Activated naive CD8-positive, alpha-beta T cell treated with anti-CD3 and anti-CD28 coated beads, Interleukin-2, amount 50 U/mL, for 24 hours (primary cell): ENCODE results near the gene SH3GL1.
A peak's percentile ranks its signal among the peaks of the same experiment; 100 is the strongest.

Experiments
- ATAC-seq: fragments of 150-1000 bp; cut with Tn5 transposase; one replicate; pipeline ENCODE4 v1.10.0; 2021
- DNase-seq: peaks from one replicate; pipeline ENCODE4 v3.0.0; 2021
- H3K27ac Mint-ChIP-seq: one replicate; pipeline ENCODE4 v1.8.0; 2021; ENCODE audit warnings: mild to moderate bottlenecking, mixed read lengths
- H3K27me3 Mint-ChIP-seq: one replicate; pipeline ENCODE4 v1.8.0; 2021; ENCODE audit warnings: mixed read lengths
- H3K36me3 Mint-ChIP-seq: one replicate; pipeline ENCODE4 v1.8.0; 2021; ENCODE audit warnings: low read depth, mixed read lengths
- H3K4me1 Mint-ChIP-seq: one replicate; pipeline ENCODE4 v1.8.0; 2021; ENCODE audit warnings: mixed read lengths
- H3K4me3 Mint-ChIP-seq: one replicate; pipeline ENCODE4 v1.8.0; 2021; ENCODE audit warnings: mild to moderate bottlenecking, moderate library complexity, mixed read lengths
- H3K9me3 Mint-ChIP-seq: one replicate; pipeline ENCODE4 v1.8.0; 2021; ENCODE audit warnings: mixed read lengths

The SH3GL1 gene, protein sequence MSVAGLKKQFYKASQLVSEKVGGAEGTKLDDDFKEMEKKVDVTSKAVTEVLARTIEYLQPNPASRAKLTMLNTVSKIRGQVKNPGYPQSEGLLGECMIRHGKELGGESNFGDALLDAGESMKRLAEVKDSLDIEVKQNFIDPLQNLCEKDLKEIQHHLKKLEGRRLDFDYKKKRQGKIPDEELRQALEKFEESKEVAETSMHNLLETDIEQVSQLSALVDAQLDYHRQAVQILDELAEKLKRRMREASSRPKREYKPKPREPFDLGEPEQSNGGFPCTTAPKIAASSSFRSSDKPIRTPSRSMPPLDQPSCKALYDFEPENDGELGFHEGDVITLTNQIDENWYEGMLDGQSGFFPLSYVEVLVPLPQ

DNA sequence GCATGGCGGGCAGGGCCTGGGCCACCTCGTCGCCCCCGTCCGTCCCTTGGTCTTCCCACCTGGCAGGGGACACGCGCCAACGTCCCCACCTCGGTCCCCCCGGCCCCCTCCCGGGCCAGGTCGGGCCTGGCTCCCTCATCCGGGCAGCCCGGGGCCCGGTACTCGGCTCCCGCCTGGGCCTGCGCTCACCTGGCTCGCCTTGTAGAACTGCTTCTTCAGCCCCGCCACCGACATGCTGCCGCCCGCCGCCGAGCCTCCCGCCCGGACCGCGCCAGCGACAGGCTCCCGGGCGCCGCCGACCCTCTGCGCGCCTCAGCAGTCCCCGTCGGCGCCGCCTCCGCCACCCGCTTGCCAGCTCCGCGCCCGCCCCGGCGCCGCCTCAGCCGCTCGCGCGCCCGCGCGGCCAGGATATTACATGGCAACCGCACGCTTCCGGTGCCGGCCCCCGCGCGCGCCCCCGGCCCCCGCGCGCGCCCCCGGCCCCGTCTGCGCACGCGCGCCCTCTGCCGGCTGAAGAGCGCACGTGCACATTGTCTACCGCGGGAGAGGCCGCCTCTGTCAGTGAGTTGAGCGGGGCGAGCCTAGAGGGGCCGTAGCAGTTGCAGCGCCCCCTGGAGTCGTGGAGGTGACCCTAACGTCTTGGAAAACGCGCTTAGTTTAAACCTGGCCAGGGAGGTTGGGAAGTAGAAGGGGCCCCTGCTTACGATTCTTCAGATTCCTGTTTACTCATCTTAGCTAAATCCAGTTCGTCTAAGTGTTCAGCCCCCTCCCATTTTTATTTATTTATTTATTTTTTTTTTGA is at the start of gene SH3GL1:
TSS of gene SH3GL1 (minus strand) at position 413 of the 802 bp plus-strand sequence. CDS start at position 234, 179 bp downstream.
- H3K36me3 Mint-ChIP-seq, result peaks cover 28% of the 10 kb centered on the region

DNA sequence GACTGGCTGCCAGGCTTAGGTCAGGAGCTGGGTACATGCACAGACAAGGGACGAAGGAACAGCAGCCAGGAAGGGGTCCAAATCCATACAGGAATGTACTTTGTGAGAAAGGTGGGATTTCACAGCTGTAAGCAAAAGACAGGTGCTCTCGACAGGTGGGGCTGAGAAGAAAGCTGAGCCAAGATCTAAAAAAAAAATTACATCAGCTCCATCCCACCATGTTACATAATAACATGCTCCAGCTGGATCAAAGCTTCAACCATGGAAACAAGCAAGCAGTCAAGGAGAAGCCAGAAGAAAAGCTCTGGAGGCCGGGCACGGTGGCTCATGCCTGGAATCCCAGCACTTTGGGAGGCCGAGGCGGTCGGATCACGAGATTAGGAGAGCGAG is 49.3 kb upstream of the SH3GL1 start:
- H3K27me3 Mint-ChIP-seq, result no peaks in the 10 kb centered on the region
- H3K4me1 Mint-ChIP-seq, result no peaks in the 10 kb centered on the region
- H3K36me3 Mint-ChIP-seq, result peaks cover 10% of the 10 kb centered on the region
- H3K4me3 Mint-ChIP-seq, result no peak overlapping the region
- DNase-seq, result no peak
- no peak overlapping the region for H3K27ac Mint-ChIP-seq
- ATAC-seq, result no peak
- H3K9me3 Mint-ChIP-seq, result no peaks in the 10 kb centered on the region

More for the DNA sequence above, at the start of gene SH3GL1:
- DNase-seq (peak; percentile 93), ATAC-seq (peak; percentile 63)
- Mint-ChIP-seq H3K27me3 (no peaks in the 10 kb centered on the region), H3K9me3 (no peaks in the 10 kb centered on the region), H3K4me1 (peaks cover 62% of the 10 kb centered on the region), H3K4me3 (peak within 1 kb of the TSS; percentile 94), H3K27ac (peak within 1 kb of the TSS; percentile 94)

DNA sequence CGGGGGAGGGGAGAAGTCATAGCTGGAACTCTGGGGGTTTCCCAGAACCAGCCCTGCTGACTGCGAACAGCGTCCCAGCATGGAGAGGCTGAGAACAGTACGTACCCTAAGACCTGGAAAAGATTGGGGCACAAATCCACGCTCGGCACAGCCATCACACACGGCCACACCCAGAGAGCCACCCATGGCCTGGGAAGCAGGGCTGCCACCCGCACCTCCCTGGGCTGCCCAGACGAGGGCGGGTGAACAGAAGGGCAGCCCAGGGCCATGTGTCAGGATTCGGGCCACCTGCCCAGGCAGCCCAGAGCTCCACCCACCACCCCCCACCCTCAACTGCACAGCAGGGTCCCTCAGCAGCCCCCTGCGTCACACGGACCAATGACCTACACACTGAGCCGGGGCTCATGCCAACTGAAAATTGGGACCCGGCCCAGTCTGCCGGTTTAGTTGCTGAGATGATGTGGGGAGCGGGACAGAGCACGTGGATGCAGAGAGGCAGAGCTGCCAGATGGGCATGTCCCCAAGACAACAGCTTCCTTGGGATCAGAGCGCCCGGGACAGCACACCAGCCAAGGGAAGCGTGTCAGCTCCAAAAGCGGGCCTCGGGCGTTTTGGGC is 48.8 kb upstream of the SH3GL1 start:
- ATAC-seq (no peak), DNase-seq (no peak)
- no peaks in the 10 kb centered on the region for H3K9me3 Mint-ChIP-seq
- no peaks in the 10 kb centered on the region for H3K27me3 Mint-ChIP-seq
- peaks cover 10% of the 10 kb centered on the region for H3K36me3 Mint-ChIP-seq
- H3K27ac Mint-ChIP-seq, result no peak overlapping the region
- no peak overlapping the region for H3K4me3 Mint-ChIP-seq
- no peaks in the 10 kb centered on the region for H3K4me1 Mint-ChIP-seq

DNA sequence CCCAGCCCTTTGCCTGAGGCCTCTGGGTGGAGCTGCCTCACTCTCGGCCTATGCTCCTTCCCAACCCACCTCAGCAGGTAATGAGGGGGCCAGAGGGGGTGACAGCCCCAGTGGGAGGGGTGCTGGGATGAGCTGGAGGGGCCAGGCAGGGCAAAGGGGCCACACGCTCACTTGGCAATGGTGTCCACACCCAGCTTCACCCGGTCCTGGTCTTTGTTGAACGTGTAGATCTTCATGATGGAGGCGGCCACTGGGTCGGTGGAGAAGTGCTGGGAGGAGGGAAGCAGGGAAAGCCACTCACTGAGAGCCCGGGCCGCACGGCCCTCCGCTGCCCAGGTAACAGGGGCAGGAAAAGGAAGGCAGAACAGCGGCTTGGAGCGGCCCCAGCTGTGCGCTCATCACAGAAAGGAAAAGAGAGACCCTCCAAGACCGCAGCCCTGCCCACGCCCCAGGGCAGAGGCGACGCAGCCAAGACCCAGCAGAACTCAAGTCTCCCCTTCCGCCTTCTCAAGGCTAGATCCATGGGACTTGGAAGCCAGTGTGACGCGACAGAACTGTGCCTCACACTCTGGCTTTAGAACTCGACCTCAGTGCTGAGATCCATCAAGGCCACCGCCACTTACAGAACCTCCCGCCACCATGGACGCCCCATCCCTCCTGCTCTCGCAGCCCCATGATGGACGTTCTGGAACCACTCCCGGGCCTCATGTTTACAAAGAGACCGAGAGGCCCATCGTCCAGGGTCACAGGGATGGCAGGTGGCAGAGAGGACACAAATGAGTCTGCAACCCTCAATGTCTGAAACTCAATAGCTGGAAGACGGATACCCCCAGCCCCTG is 48.0 kb upstream of the SH3GL1 start:
- H3K4me1 Mint-ChIP-seq, result no peaks in the 10 kb centered on the region
- DNase-seq (no peak), ATAC-seq (no peak)
- peaks cover 10% of the 10 kb centered on the region for H3K36me3 Mint-ChIP-seq
- no peak overlapping the region for H3K27ac Mint-ChIP-seq
- no peaks in the 10 kb centered on the region for H3K27me3 Mint-ChIP-seq
- no peak overlapping the region for H3K4me3 Mint-ChIP-seq
- H3K9me3 Mint-ChIP-seq, result no peaks in the 10 kb centered on the region

DNA sequence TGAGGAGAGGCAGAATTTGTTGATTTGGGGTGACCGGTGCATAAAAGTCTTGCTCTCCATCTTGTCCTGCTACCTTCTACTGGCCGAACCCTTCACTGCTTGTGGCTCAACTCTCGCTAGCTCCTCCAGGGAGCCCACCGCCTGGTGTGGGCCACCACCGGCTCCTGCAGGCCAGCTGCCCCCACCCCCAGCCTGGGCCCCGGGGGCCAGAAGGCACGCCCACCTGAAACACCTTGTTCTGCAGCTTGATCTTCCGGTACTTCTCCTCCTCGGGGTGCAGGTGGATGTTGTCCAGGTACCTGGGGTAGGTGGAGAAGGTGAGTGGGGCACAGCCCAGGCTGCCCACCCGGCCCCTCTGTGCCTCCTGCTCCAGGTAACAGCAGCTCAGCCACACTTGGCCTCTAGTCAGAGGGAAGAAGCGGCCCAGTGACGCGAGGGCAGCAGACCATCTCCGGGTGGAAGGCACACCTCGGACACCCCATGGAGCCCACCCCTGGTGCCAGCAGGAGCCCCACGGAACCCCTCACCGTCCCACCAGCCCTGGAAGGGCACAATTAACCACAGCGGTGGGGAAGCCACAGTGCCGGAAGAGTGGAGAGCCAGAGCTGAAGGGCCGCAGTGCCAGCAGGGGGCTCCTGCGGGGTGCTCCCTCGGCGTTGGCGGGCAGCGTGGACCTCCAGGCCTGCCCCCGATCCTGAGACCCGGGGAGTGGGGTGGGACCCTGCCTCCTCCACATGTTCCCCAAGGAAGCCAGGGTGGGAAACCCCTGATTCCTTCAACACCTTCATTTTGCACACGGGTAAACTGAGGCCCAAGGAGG is 47.2 kb upstream of the SH3GL1 start:
- DNase-seq (no peak), ATAC-seq (no peak)
- H3K36me3 Mint-ChIP-seq, result peaks cover 10% of the 10 kb centered on the region
- no peaks in the 10 kb centered on the region for H3K27me3 Mint-ChIP-seq
- no peak overlapping the region for H3K27ac Mint-ChIP-seq
- no peaks in the 10 kb centered on the region for H3K4me1 Mint-ChIP-seq
- H3K9me3 Mint-ChIP-seq, result no peaks in the 10 kb centered on the region
- H3K4me3 Mint-ChIP-seq, result no peak overlapping the region

DNA sequence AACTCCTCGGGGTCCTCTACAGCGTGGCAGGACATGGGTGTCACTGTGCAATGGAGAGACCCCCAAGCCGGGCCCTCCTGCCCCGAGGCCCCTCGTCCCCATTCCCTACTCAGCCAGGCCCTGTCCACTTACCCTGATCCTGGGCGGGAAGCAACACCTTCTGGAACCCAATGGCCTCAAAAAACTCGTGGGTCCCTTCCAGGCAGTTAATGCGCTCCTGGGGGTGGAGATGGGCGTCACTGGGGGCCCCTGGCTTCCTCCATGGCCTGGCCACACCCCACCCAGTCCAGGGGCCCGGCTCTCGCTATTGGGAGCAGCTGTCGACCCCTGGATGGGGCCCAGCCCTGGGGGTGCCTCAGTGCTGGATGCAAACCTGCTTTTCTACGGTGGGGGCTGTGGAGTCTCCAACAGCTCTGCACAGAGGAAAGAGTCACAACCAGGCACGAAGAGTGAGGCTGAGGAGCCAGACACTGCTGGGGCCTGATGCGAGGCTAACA is 46.4 kb upstream of the SH3GL1 start:
- ATAC-seq, result no peak
- no peak overlapping the region for H3K4me3 Mint-ChIP-seq
- H3K36me3 Mint-ChIP-seq, result peaks cover 9% of the 10 kb centered on the region
- H3K27me3 Mint-ChIP-seq, result no peaks in the 10 kb centered on the region
- H3K27ac Mint-ChIP-seq, result no peak overlapping the region
- no peaks in the 10 kb centered on the region for H3K9me3 Mint-ChIP-seq
- no peak for DNase-seq
- H3K4me1 Mint-ChIP-seq, result no peaks in the 10 kb centered on the region

DNA sequence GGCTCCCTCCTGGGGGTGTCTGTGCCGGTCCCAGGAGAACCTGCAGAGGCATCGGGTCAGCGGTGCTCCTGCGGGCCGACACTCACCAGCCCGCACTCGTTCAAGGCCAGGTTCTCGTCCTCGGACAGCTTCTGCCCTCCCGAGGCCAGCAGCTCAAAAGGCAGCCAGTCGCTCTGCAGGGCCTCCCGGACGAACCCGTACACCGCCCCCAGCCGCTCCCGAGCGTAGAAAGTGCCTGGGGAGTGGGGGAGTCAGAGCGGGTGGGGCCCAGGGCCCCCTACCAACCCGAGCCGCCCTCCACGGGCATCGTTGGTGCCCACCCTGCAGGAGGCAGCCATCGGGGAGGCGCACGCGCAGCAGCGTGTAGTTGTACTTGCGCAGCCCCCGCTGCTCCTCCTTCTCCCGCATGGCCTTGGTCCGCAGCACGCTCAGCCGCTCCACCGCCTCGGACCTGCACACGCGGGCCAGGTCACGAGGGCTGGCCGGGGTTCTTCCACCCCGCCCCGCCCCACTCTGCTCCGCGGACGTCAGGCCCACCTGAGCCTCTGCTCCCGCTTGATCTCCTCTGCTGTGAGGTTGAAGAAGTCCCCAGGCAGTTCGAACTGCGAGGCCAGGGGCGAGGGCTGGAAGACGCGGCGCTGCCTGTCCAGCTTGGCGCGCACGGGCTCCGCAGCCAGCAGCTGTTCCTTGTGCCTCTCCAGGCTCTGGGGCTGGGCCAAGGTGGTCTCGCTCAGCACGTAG is 45.8 kb upstream of the SH3GL1 start:
- Mint-ChIP-seq H3K27me3 (no peaks in the 10 kb centered on the region), H3K36me3 (peaks cover 9% of the 10 kb centered on the region), H3K9me3 (no peaks in the 10 kb centered on the region), H3K4me3 (no peak overlapping the region), H3K4me1 (no peaks in the 10 kb centered on the region), H3K27ac (no peak overlapping the region)
- DNase-seq, result no peak
- ATAC-seq, result no peak

DNA sequence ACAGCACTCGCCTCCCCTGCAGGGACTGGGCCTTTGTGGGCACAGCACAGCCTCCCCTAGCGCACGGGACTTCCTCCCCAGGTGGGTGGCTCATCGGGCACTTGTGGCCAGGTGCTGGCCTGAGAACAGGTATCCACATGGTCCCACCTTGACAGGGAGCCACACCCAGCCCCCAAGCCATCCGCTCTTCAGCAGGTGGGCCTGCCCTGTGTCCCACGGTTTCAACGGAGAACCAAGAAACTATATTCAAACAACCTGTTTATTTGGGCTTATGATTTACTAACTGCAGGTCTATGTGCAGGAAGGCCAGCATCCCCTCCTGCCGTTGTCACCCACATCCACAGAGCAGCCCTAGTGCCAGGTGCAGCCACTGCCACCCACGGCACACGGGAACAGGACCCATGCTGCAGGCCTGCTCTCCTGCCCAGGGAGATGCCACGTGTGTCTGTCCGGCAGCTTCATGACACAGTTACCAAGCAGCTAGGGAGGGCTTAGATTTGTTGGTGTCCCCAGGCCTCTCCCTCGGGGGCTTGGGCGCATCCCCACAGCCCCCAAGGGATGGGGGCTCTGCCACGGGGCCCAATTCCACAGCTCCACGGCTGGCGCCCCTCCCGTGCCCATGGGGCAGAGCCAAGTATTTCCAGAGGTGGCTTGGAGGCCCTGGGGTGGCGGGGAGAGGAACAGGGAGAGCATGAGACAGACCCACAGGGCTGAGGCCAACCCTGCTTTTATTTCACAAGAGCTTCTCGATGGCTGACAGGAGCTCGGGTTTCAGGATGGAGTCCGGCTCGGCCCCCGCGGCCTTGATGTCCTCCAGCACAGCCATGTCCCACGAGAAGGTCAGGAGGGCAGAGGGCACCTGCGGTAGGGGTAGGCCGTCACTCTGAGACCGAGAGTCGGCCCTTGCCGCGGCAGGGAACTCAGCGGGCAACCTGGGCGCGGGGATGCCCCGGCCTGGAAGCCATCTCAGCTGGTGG is 44.7 kb upstream of the SH3GL1 start:
- H3K27me3 Mint-ChIP-seq, result no peaks in the 10 kb centered on the region
- ATAC-seq (no peak), DNase-seq (no peak)
- peaks cover 8% of the 10 kb centered on the region for H3K36me3 Mint-ChIP-seq
- H3K9me3 Mint-ChIP-seq, result no peaks in the 10 kb centered on the region
- H3K27ac Mint-ChIP-seq, result no peak overlapping the region
- H3K4me3 Mint-ChIP-seq, result no peak overlapping the region
- no peaks in the 10 kb centered on the region for H3K4me1 Mint-ChIP-seq

DNA sequence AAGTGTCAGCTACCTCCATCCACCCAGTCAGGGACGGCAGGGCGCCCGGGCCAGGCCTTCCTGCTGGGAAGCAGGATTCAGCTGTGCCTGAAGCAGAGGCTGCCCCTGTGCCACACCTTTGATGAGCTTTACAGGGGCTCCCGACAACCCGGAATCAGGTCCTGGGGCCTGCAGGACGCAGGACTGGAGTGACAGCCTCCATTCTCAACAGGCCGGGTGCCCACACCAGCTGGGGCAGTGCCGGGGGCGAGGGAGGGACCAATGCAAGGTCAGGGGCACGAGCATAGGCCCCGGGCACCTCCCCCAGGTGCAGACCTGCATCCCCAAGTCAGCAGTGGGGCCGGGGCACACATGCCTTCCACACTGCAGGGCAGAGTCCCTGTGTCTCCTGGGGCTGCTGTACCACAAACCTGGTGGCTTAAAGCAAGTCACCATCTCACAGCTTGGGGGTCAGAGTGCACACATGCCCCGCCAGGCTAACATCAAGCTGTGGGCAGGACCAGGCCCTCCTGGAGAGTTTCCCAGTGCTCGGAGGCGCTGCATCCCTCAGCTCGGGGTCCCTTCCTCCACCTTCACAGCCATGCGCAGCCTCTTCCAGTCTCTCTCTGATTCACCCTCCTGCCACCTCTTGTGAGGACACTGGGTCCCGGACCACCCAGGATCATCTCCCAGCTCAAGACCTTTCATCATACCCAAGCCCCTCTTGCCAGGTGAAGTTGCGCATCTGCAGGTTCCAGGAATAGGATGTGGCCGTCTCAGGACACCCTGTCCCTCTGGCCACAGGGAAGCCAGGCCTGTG is 43.8 kb upstream of the SH3GL1 start:
- Mint-ChIP-seq H3K9me3 (no peaks in the 10 kb centered on the region), H3K27me3 (no peaks in the 10 kb centered on the region), H3K4me3 (no peak overlapping the region), H3K4me1 (no peaks in the 10 kb centered on the region), H3K36me3 (peaks cover 12% of the 10 kb centered on the region), H3K27ac (no peak overlapping the region)
- no peak for DNase-seq
- ATAC-seq, result no peak

DNA sequence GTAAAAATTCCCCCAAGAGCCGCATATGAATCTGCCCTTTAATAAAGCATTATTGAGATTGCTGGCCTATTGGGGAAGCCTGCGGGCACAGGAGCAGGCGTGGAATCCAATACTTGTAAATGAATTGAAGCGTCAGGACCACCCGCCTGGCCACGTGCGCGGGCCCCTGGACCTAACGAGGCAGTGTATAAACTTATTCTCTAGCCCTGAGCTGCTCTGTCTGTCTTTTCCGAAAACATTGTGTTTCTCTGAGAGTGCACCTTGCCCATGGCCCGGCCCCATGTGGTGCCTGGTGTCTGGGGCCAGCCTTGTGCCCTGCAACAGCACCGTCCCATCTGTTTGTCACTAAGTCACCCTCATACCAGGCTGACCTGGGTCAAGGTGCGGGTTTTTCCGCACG is 42.8 kb upstream of the SH3GL1 start:
- H3K27ac Mint-ChIP-seq, result no peak overlapping the region
- H3K27me3 Mint-ChIP-seq, result no peaks in the 10 kb centered on the region
- H3K9me3 Mint-ChIP-seq, result no peaks in the 10 kb centered on the region
- no peaks in the 10 kb centered on the region for H3K4me1 Mint-ChIP-seq
- H3K4me3 Mint-ChIP-seq, result no peak overlapping the region
- ATAC-seq (no peak), DNase-seq (no peak)
- H3K36me3 Mint-ChIP-seq, result peaks cover 17% of the 10 kb centered on the region

DNA sequence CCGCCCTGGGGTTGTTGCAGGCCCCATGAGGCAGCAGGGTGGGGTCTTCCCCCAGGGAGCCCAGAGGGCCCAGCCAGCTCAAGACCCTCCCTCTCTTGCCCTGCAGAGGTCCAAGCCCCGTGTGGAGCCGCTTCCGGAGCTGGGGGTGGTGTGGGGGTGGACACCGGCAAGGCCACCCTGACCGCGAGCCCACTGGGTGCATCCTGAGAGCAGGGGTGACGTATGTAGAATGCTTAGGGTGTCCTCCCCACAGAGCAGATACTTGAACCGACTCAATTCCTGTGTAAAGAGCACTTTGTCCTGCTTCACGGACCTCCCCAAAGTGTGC is 42.4 kb upstream of the SH3GL1 start:
- Mint-ChIP-seq H3K27ac (no peak overlapping the region), H3K4me3 (no peak overlapping the region), H3K9me3 (no peaks in the 10 kb centered on the region), H3K27me3 (no peaks in the 10 kb centered on the region), H3K36me3 (peaks cover 21% of the 10 kb centered on the region), H3K4me1 (no peaks in the 10 kb centered on the region)
- DNase-seq (no peak), ATAC-seq (no peak)
